MCF 10A (cell line): ENCODE data around the gene TIAM2. TPM values are rescaled to one million over a fixed set of nuclear protein-coding genes. Genes with fewer than 3 reads are reported as not detected.

Source experiments
- BruUV-seq: library from RNA; stranded (reverse); fragments of 400-500 nt; replicated peaks from 2 replicates; lab custom pipeline; 2021; lab: Mats Ljungman, UMichigan
- CTCF ChIA-PET: fragments of 300-600 bp; sonication (Branson Sonifier 250); formaldehyde crosslinking; extraction: SDS; loops from one replicate; lab custom pipeline; 2021; ENCODE audit warnings: antibody characterized with exemption, inconsistent platforms; lab: Yijun Ruan, JAX
- POLR2A ChIA-PET: fragments of 300-600, 350-650 bp; sonication (Branson Sonifier 250); formaldehyde crosslinking; extraction: SDS; loops from one replicate; lab custom pipeline; 2020; ENCODE audit warnings: antibody characterized with exemption, inconsistent platforms; lab: Yijun Ruan, JAX
- DNase-seq: peaks from one replicate; pipeline ENCODE4 v3.0.0-alpha.2; 2018; ENCODE audit not compliant: unreplicated experiment
- H3K27ac Mint-ChIP-seq: one replicate; pipeline ENCODE4 v1.8.0; 2022; ENCODE audit warnings: mild to moderate bottlenecking, low read depth, mixed read lengths; ENCODE audit not compliant: unreplicated experiment
- H3K27me3 Mint-ChIP-seq: one replicate; pipeline ENCODE4 v1.8.0; 2022; ENCODE audit warnings: mixed read lengths; ENCODE audit not compliant: insufficient read depth, unreplicated experiment
- H3K36me3 Mint-ChIP-seq: one replicate; pipeline ENCODE4 v1.8.0; 2022; ENCODE audit warnings: mild to moderate bottlenecking, moderate library complexity, mixed read lengths; ENCODE audit not compliant: insufficient read depth, unreplicated experiment
- H3K4me1 Mint-ChIP-seq: one replicate; pipeline ENCODE4 v1.8.0; 2022; ENCODE audit warnings: mixed read lengths; ENCODE audit not compliant: insufficient read depth, unreplicated experiment
- H3K4me3 Mint-ChIP-seq: one replicate; pipeline ENCODE4 v1.8.0; 2022; ENCODE audit warnings: mild to moderate bottlenecking, moderate library complexity, mixed read lengths; ENCODE audit not compliant: unreplicated experiment
- H3K9me3 Mint-ChIP-seq: one replicate; pipeline ENCODE4 v1.8.0; 2022; ENCODE audit warnings: mixed read lengths; ENCODE audit not compliant: unreplicated experiment
- CTCF ChIP-seq: fragments of 200-600 bp; IDR thresholded peaks from one replicate; pipeline ENCODE4 v1.8.0; 2022; ENCODE audit warnings: antibody characterized with exemption, mild to moderate bottlenecking; ENCODE audit not compliant: unreplicated experiment
- intact Hi-C: fragments of 100-400 bp; cut with micrococcal nuclease; formaldehyde crosslinking; loops from 2 replicates; pipeline ENCODE4 v1.14.1; 2022
- total RNA-seq: library from RNA; stranded (reverse); gene quantifications from 2 replicates; pipeline ENCODE4 v1.2.3, GENCODE V29; 2022

The TIAM2 gene
- total RNA-seq, 1 experiment from 2014 or later = 3.1 TPM

DNA sequence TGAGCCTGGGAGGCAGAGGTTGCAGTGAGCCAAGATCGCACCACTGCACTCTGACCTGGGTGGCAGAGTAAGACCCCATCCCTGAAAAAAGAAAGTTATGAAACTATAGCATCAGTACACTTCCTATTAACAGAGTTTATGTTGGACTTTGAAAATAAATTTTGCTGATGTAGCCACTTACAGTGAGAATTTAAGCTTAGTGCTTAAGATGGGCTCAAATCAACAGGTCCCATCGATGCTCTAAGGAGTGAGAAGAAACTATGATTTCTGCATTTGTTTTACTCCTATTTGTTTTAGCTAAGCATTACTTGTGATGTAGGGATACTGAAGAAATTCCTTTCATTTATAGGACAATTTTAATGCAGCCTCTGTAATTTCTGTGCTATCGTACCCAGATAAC lies 175.4 kb downstream of the TIAM2 start:
- ChIA-PET CTCF (interaction anchor here (0.6 to 6.8 kb wide), 3 partner anchors 228 to 270 kb away, joined by 3 to 93 read pairs (median 3); no protein-coding TSS in a partner anchor), POLR2A (interaction anchor here (1.0 to 4.2 kb wide), 9 partner anchors 12 to 240 kb away, joined by 3 to 40 read pairs (median 4); partner anchors contain the start of gene TFB1M)
- Mint-ChIP-seq H3K36me3 (no peaks in the 10 kb centered on the region), H3K9me3 (no peaks in the 10 kb centered on the region), H3K27ac (peak overlapping the region; percentile 90), H3K4me1 (peaks cover 26% of the 10 kb centered on the region), H3K27me3 (no peaks in the 10 kb centered on the region), H3K4me3 (no peak overlapping the region)
- no TSS peak for BruUV-seq
- intact Hi-C loops = loop anchor here (5.0 kb wide), 1 partner anchor 438 kb away; the partner anchor contains the start of gene SCAF8
- no peak for TF ChIP-seq CTCF
- DNase-seq = no peak

- BruUV-seq = no TSS peak
- Mint-ChIP-seq H3K4me3 (peak overlapping the region; percentile 39), H3K27me3 (no peaks in the 10 kb centered on the region), H3K36me3 (no peaks in the 10 kb centered on the region), H3K4me1 (peaks cover 26% of the 10 kb centered on the region), H3K9me3 (no peaks in the 10 kb centered on the region), H3K27ac (peak overlapping the region; percentile 90)
- no peak for TF ChIP-seq CTCF
- CTCF ChIA-PET = interaction anchor here (0.5 to 6.8 kb wide), 6 partner anchors 13 to 625 kb away, joined by 3 to 93 read pairs (median 3); no protein-coding TSS in a partner anchor
- POLR2A ChIA-PET = interaction anchor here (0.7 to 4.2 kb wide), 11 partner anchors 12 to 791 kb away, joined by 3 to 40 read pairs (median 4); partner anchors contain the start of gene TFB1M
- intact Hi-C loops = loop anchor here (5.0 kb wide), 1 partner anchor 439 kb away; the partner anchor contains the start of gene SCAF8
- peak; percentile 94 for DNase-seq
These were observed 176.1 kb downstream of the TIAM2 start for GRCh38 chr6:155171109-155171746.

GRCh38 chr6:155171747-155172449 lies 176.8 kb downstream of the TIAM2 start:
- intact Hi-C loops = loop anchor here (5.0 kb wide), 1 partner anchor 440 kb away; the partner anchor contains the start of gene SCAF8
- Mint-ChIP-seq H3K9me3 (no peaks in the 10 kb centered on the region), H3K4me1 (peaks cover 26% of the 10 kb centered on the region), H3K36me3 (no peaks in the 10 kb centered on the region), H3K4me3 (peak overlapping the region; percentile 39), H3K27me3 (no peaks in the 10 kb centered on the region), H3K27ac (peak overlapping the region; percentile 90)
- POLR2A ChIA-PET = interaction anchor here (0.7 to 4.2 kb wide), 9 partner anchors 13 to 791 kb away, joined by 3 to 40 read pairs (median 5); partner anchors contain the start of gene TFB1M
- DNase-seq = no peak
- TF ChIP-seq CTCF = no peak
- no TSS peak for BruUV-seq
- CTCF ChIA-PET = interaction anchor here (0.5 to 6.8 kb wide), 9 partner anchors 13 to 626 kb away, joined by 3 to 93 read pairs (median 3); no protein-coding TSS in a partner anchor
